Coronary artery (tissue), 2 donors: ENCODE results near the gene JAKMIP3.

Experiments used
- DNase-seq: peaks from one replicate; pipeline ENCODE4 v3.0.0-alpha.2; 2017; ENCODE audit warnings: low spot score
- H3K27ac ChIP-seq, 2 donors: fragments of 200-600 bp; sonication (generic); one replicate each; pipeline ENCODE4 v1.5.1; 2016 to 2019
- H3K4me3 ChIP-seq: fragments of 200-600 bp; sonication (generic); 2 replicates; pipeline ENCODE4 v1.5.1; 2016; ENCODE audit warnings: mild to moderate bottlenecking, moderate library complexity
- CTCF ChIP-seq: fragments of 200-600 bp; sonication (generic); IDR thresholded peaks from one replicate; pipeline ENCODE4 v1.5.1; 2019; ENCODE audit warnings: antibody characterized with exemption

The JAKMIP3 gene

GRCh38 chr10:132107949-132108877 lies 42.5 kb downstream of the JAKMIP3 start:
- H3K27ac ChIP-seq = no peak overlapping the region
- DNase-seq = peak; percentile 38
- no peak for TF ChIP-seq CTCF
- no peak overlapping the region for H3K4me3 ChIP-seq

- Histone ChIP-seq H3K27ac (no peak overlapping the region), H3K4me3 (no peak overlapping the region)
- TF ChIP-seq CTCF = no peak
- peak; percentile 65 for DNase-seq
Measured at GRCh38 chr10:132109341-132110110, 43.8 kb downstream of the JAKMIP3 start.

DNA sequence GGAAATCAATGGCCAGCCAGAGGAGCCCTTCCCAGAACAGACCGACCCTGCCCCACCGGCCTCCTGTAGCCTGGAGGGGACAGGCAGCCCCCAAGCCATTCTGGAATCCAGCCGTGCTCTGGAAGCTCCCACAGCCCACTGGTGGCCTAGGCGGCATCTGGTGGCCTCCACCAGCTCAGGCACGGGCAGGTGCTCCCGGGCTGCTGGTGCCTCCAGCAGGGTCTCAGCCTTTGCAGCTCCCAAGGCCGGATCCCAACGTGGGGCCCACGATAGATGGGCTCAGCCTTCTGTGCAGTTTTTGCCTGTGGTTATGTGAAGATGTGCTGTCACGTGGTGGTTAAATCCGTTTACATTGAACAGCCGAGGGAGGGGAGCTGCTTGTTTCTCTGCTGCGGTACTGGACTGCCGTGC lies 44.4 kb downstream of the JAKMIP3 start:
- DNase-seq = peak; percentile 68
- TF ChIP-seq CTCF = no peak
- H3K27ac ChIP-seq = no peak overlapping the region
- no peak overlapping the region for H3K4me3 ChIP-seq

- peak; percentile 43 for DNase-seq
- Histone ChIP-seq H3K27ac (no peak overlapping the region), H3K4me3 (no peak overlapping the region)
- no peak for TF ChIP-seq CTCF
Measured at GRCh38 chr10:132110713-132111112, 45.0 kb downstream of the JAKMIP3 start.

- Histone ChIP-seq H3K4me3 (no peak overlapping the region), H3K27ac (no peak overlapping the region)
- no peak for DNase-seq
- TF ChIP-seq CTCF = no peak
Measured at GRCh38 chr10:132111121-132111731, 45.5 kb downstream of the JAKMIP3 start.

DNA sequence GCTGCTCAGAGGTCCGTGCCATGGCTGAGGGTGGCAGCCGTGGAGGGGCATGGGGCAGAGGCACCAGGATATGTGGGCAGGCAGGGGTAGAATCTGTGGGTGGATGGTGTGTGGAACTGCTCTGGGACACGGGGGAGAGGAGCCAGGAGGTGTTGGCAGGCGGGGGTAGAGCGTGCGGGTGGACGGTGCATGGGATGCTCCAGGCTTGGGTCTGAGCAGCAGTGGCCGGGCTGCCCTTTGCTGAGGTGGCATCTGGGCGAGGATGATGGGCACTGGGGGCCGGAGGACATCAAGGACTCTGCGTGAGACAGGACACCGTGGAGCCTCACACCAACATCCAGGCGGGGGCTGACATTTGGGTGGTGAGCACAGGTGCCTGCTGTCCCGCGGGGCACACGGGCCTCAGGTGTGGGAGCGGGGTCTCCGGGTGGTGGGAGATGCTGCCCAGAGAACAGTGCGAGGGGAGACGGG lies 46.2 kb downstream of the JAKMIP3 start:
- no peak overlapping the region for H3K27ac ChIP-seq
- DNase-seq = no peak
- TF ChIP-seq CTCF = no peak
- no peak overlapping the region for H3K4me3 ChIP-seq
